ENCODE data around the gene RYR3.

RYR3 gene

DNA sequence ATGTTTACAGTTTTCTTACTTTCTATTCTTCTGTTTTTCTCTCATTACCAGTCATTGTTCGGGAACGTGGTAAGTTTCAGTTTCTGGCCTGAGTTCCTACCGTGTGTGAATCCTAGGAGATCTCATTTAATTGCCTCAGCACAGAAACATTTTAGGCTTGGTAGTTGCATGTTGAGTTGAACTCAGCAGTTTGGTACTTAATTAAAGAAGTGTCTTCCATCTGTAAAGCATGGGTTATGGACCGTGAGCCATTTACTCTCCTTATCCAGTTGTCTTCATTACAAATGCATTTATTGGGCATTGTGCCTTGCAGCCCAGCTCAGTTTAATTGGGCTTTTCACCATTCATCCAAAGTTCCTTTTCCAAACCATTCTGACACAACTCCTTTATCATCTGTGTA, 515.4 kb downstream of the RYR3 start:
- TF ChIP-seq CTCF (conservative IDR thresholded peaks at IDR 0.05; ENCODE audit: low read length) (no peak), EZH2phosphoT487 (IDR thresholded peaks at IDR 0.05; ENCODE audit: borderline replicate concordance) (no peak)
- Histone ChIP-seq H3K27me3 (ENCODE audit: insufficient read depth, low read length, poor library complexity, severe bottlenecking) (no peaks in the 10 kb centered on the region), H3K79me2 (ENCODE audit: insufficient read depth, low read length) (no peaks in the 10 kb centered on the region)

GRCh38 chr15:33830351-33830750, 519.6 kb downstream of the RYR3 start:
- H3K9ac ChIP-seq (ENCODE audit: low read depth, low read length, poor library complexity, severe bottlenecking): no peak overlapping the region
- no peaks in the 10 kb centered on the region for H3K79me2 ChIP-seq (ENCODE audit: insufficient read depth, low read length)
- H3K4me3 ChIP-seq (ENCODE audit: low read length, poor library complexity, severe bottlenecking): no peak overlapping the region
- H3K9me3 ChIP-seq (ENCODE audit: insufficient read depth, low read depth, low read length): no peaks in the 10 kb centered on the region
- no peak overlapping the region for H2AFZ ChIP-seq (ENCODE audit: low read length)
- no peaks in the 10 kb centered on the region for H3K36me3 ChIP-seq (ENCODE audit: insufficient read depth, low read length)
- H3K4me1 ChIP-seq (ENCODE audit: insufficient read depth, low read length, poor library complexity, severe bottlenecking): no peaks in the 10 kb centered on the region
- H3K9me2 ChIP-seq (replicated peaks; ENCODE audit: low read depth, low read length): no peaks in the 10 kb centered on the region
- H3F3A ChIP-seq (ENCODE audit: low read depth): no peaks in the 10 kb centered on the region
- H4K20me1 ChIP-seq (ENCODE audit: insufficient read depth, low read length, poor library complexity, severe bottlenecking): no peaks in the 10 kb centered on the region
- H3K4me2 ChIP-seq (ENCODE audit: low read depth, low read length, poor library complexity, severe bottlenecking): no peak overlapping the region
- no peaks in the 10 kb centered on the region for H3K27me3 ChIP-seq (ENCODE audit: insufficient read depth, low read length, poor library complexity, severe bottlenecking)
- TF ChIP-seq EZH2phosphoT487 (IDR thresholded peaks at IDR 0.05; ENCODE audit: borderline replicate concordance): no peak
- no peak for TF ChIP-seq CTCF (conservative IDR thresholded peaks at IDR 0.05; ENCODE audit: low read length)

More for the DNA sequence above, 515.4 kb downstream of the RYR3 start:
- H3K9me3 ChIP-seq (ENCODE audit: insufficient read depth, low read depth, low read length): no peaks in the 10 kb centered on the region
- no peak overlapping the region for H3K4me3 ChIP-seq (ENCODE audit: low read length, poor library complexity, severe bottlenecking)
- no peaks in the 10 kb centered on the region for H3F3A ChIP-seq (ENCODE audit: low read depth)
- H4K20me1 ChIP-seq (ENCODE audit: insufficient read depth, low read length, poor library complexity, severe bottlenecking): no peaks in the 10 kb centered on the region
- H3K4me1 ChIP-seq (ENCODE audit: insufficient read depth, low read length, poor library complexity, severe bottlenecking): no peaks in the 10 kb centered on the region
- no peaks in the 10 kb centered on the region for H3K9me2 ChIP-seq (replicated peaks; ENCODE audit: low read depth, low read length)
- H2AFZ ChIP-seq (ENCODE audit: low read length): no peak overlapping the region
- no peak overlapping the region for H3K4me2 ChIP-seq (ENCODE audit: low read depth, low read length, poor library complexity, severe bottlenecking)
- H3K9ac ChIP-seq (ENCODE audit: low read depth, low read length, poor library complexity, severe bottlenecking): no peak overlapping the region
- H3K36me3 ChIP-seq (ENCODE audit: insufficient read depth, low read length): no peaks in the 10 kb centered on the region

DNA sequence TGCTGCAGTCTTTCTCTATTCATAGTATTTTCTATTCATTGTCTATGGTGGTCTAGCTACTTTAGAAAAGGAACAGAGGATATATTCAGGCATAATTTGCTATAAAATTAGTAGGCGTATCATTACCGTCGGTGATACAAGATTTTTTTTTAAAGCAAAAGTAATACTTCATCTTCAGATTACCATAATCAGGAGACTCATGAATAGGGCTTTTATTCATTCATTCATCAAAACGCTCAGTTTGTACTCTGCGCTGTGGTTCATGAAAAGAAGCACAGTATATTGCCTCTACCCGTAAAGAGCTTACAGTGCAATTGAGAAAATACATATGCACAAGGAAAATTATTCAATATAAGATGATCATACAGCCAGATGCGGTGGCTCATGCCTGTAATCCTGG, 520.9 kb downstream of the RYR3 start:
- Histone ChIP-seq H3K79me2 (ENCODE audit: insufficient read depth, low read length) (no peaks in the 10 kb centered on the region), H3K9me2 (replicated peaks; ENCODE audit: low read depth, low read length) (no peaks in the 10 kb centered on the region), H2AFZ (ENCODE audit: low read length) (no peak overlapping the region), H4K20me1 (ENCODE audit: insufficient read depth, low read length, poor library complexity, severe bottlenecking) (no peaks in the 10 kb centered on the region), H3F3A (ENCODE audit: low read depth) (no peaks in the 10 kb centered on the region), H3K27me3 (ENCODE audit: insufficient read depth, low read length, poor library complexity, severe bottlenecking) (no peaks in the 10 kb centered on the region), H3K4me1 (ENCODE audit: insufficient read depth, low read length, poor library complexity, severe bottlenecking) (no peaks in the 10 kb centered on the region), H3K36me3 (ENCODE audit: insufficient read depth, low read length) (no peaks in the 10 kb centered on the region), H3K4me2 (ENCODE audit: low read depth, low read length, poor library complexity, severe bottlenecking) (no peak overlapping the region), H3K4me3 (ENCODE audit: low read length, poor library complexity, severe bottlenecking) (no peak overlapping the region), H3K9me3 (ENCODE audit: insufficient read depth, low read depth, low read length) (no peaks in the 10 kb centered on the region), H3K9ac (ENCODE audit: low read depth, low read length, poor library complexity, severe bottlenecking) (no peak overlapping the region)
- TF ChIP-seq EZH2phosphoT487 (IDR thresholded peaks at IDR 0.05; ENCODE audit: borderline replicate concordance) (no peak), CTCF (conservative IDR thresholded peaks at IDR 0.05; ENCODE audit: low read length) (no peak)
